Measurements from ENCODE around the gene MAP3K14. TPM values are rescaled to one million over a fixed set of nuclear protein-coding genes. Genes with fewer than 3 reads are reported as not detected.

MAP3K14 gene
- total and polyA plus RNA-seq, 2 of the 4 experiments (the other 2 are of a cell fraction): 4.1 to 21.7 TPM

DNA sequence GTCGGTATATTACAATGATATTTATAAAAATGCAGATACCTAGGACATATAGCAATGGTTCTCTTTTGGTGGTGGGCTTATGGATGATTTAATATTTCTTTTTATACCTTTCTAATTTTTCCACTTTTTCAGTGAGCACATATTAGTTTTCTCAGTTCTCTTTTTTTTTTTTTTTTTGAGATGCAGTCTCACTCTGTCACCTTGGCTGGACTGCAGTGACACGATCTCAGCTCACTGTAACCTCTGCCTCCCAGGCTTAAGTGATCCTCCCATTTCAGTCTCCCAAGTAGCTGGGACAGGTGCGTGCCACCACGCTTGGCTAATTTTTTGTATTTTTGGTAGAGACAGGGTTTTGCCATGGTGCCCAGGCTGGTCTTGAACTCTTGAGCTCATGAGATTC lies 15.1 kb downstream of the MAP3K14 start:
- H2BK15ac ChIP-seq (ENCODE audit: low read depth, low read length): no peak overlapping the region
- no peaks in the 10 kb centered on the region for H3K27me3 ChIP-seq (ENCODE audit: control insufficient read depth, insufficient read depth, low read length)
- no peak overlapping the region for H3K14ac ChIP-seq (replicated peaks; ENCODE audit: low read depth, low read length)
- dilution Hi-C loops (cut with HindIII; ENCODE audit: low sequenced_read_pairs, unreplicated experiment): no loop called here
- H3K56ac ChIP-seq (ENCODE audit: extremely low read depth, insufficient read depth, low read length): no peak overlapping the region
- in situ Hi-C loops (cut with MboI; ENCODE audit: low sequenced_read_pairs): no loop called here
- peaks cover 6% of the 10 kb centered on the region; the same call in 1 of the 2 replicates for H3K36me3 ChIP-seq (ENCODE audit: control insufficient read depth, insufficient read depth, low read length)
- peaks cover 50% of the 10 kb centered on the region for H4K20me1 ChIP-seq (ENCODE audit: insufficient read depth, low read length)
- H2AK9ac ChIP-seq (replicated peaks; ENCODE audit: low read depth, low read length, poor library complexity): no peak overlapping the region
- no peak overlapping the region for H3K9ac ChIP-seq (ENCODE audit: low read depth, low read length)
- peaks cover 20% of the 10 kb centered on the region for H3K4me1 ChIP-seq (ENCODE audit: control insufficient read depth, insufficient read depth, low read length)
- no peak overlapping the region for H4K5ac ChIP-seq (ENCODE audit: low read depth, low read length)
- H2AK5ac ChIP-seq (ENCODE audit: low read depth, low read length): no peak overlapping the region
- no peak overlapping the region for H2BK120ac ChIP-seq (ENCODE audit: low read depth, low read length)
- H3K4me3 ChIP-seq (ENCODE audit: insufficient read depth, low read depth, low read length): no peak overlapping the region
- no peak overlapping the region for H3K18ac ChIP-seq (ENCODE audit: low read depth, low read length)
- intact Hi-C loops (cut with micrococcal nuclease): no loop called here
- H4K91ac ChIP-seq (ENCODE audit: insufficient read depth, low read depth, low read length): no peak overlapping the region
- DNase-seq: no peak
- WGBS, 2 experiments (ENCODE audit: extremely low coverage in 2 of 2, insufficient read length in 1 of 2): no CpG with 5 or more reads among the region's 4 CpGs
- BruUV-seq (replicated peaks): no TSS peak
- H2AFZ ChIP-seq (replicated peaks; ENCODE audit: low read length, poor library complexity): no peak overlapping the region
- H4K8ac ChIP-seq (ENCODE audit: low read depth in 2 of 2, low read length in 2 of 2): 0 out of 4 replicates have a peak overlapping the region, but pooled peaks of 1 of the 2 experiments have one; percentile 13
- H3K79me1 ChIP-seq (ENCODE audit: low read depth in 1 of 2, low read length in 2 of 2): peaks cover 49 to 78% of the 10 kb centered on the region in 2 experiments
- H3K4me2 ChIP-seq (ENCODE audit: low read depth, low read length): no peak overlapping the region
- H3K9me1 ChIP-seq (ENCODE audit: insufficient read depth, low read length): peaks cover 36% of the 10 kb centered on the region
- no peak for ATAC-seq (ENCODE audit: low read depth)
- no peak overlapping the region for H3K23ac ChIP-seq (ENCODE audit: low read depth, low read length)
- no peak overlapping the region for H2BK5ac ChIP-seq (ENCODE audit: low read depth, low read length, poor library complexity, severe bottlenecking)
- POLR2A ChIA-PET (ENCODE audit: unreplicated experiment): no interaction called here
- no peak overlapping the region for H2BK20ac ChIP-seq (ENCODE audit: low read depth, low read length)
- no peak overlapping the region for H3K27ac ChIP-seq (ENCODE audit: insufficient read depth, low read length)
- TF ChIP-seq MXI1 (IDR thresholded peaks at IDR 0.05; ENCODE audit: borderline replicate concordance, low read depth, low read length) (no peak), MAZ (IDR thresholded peaks at IDR 0.05; ENCODE audit: borderline replicate concordance, low read depth, low read length) (no peak), RCOR1 (IDR thresholded peaks at IDR 0.05; ENCODE audit: insufficient replicate concordance, low read length) (no peak), NFE2L2 (IDR thresholded peaks at IDR 0.05; ENCODE audit: low read depth, low read length) (no peak), RFX5 (IDR thresholded peaks at IDR 0.05; ENCODE audit: low read depth, low read length) (no peak), FOS (IDR thresholded peaks at IDR 0.05; ENCODE audit: low read depth, low read length) (no peak), CHD1 (IDR thresholded peaks at IDR 0.05; ENCODE audit: low read depth, low read length) (no peak), BHLHE40 (IDR thresholded peaks at IDR 0.05; ENCODE audit: low read depth, low read length) (no peak), POLR2A (IDR thresholded peaks at IDR 0.05; ENCODE audit: low read depth, low read length) (no peak), MAFK (IDR thresholded peaks at IDR 0.05; ENCODE audit: low read depth, low read length) (no peak)
- TF ChIP-seq, protein P1, sequence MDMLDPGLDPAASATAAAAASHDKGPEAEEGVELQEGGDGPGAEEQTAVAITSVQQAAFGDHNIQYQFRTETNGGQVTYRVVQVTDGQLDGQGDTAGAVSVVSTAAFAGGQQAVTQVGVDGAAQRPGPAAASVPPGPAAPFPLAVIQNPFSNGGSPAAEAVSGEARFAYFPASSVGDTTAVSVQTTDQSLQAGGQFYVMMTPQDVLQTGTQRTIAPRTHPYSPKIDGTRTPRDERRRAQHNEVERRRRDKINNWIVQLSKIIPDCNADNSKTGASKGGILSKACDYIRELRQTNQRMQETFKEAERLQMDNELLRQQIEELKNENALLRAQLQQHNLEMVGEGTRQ (IDR thresholded peaks at IDR 0.05; ENCODE audit: low read depth, low read length): no peak
- TF ChIP-seq, protein P2, sequence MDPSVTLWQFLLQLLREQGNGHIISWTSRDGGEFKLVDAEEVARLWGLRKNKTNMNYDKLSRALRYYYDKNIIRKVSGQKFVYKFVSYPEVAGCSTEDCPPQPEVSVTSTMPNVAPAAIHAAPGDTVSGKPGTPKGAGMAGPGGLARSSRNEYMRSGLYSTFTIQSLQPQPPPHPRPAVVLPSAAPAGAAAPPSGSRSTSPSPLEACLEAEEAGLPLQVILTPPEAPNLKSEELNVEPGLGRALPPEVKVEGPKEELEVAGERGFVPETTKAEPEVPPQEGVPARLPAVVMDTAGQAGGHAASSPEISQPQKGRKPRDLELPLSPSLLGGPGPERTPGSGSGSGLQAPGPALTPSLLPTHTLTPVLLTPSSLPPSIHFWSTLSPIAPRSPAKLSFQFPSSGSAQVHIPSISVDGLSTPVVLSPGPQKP (IDR thresholded peaks at IDR 0.05; ENCODE audit: borderline replicate concordance, low read depth, low read length): no peak
- TF ChIP-seq, protein P3, sequence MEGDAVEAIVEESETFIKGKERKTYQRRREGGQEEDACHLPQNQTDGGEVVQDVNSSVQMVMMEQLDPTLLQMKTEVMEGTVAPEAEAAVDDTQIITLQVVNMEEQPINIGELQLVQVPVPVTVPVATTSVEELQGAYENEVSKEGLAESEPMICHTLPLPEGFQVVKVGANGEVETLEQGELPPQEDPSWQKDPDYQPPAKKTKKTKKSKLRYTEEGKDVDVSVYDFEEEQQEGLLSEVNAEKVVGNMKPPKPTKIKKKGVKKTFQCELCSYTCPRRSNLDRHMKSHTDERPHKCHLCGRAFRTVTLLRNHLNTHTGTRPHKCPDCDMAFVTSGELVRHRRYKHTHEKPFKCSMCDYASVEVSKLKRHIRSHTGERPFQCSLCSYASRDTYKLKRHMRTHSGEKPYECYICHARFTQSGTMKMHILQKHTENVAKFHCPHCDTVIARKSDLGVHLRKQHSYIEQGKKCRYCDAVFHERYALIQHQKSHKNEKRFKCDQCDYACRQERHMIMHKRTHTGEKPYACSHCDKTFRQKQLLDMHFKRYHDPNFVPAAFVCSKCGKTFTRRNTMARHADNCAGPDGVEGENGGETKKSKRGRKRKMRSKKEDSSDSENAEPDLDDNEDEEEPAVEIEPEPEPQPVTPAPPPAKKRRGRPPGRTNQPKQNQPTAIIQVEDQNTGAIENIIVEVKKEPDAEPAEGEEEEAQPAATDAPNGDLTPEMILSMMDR (conservative IDR thresholded peaks at IDR 0.05; ENCODE audit: low read depth, low read length): no peak
- H3K4ac ChIP-seq (ENCODE audit: low read depth, low read length): no peak overlapping the region
- no peaks in the 10 kb centered on the region for H3K9me3 ChIP-seq (ENCODE audit: control insufficient read depth, insufficient read depth, low read length)
- CTCF ChIA-PET: interaction anchor here (0.6 kb wide), 1 partner anchor 17 kb away, joined by 3 read pairs; no protein-coding TSS in a partner anchor
